Left colon (tissue), 2 donors: Measurements from ENCODE around the gene TRIB2. TPM values are rescaled to one million over a fixed set of nuclear protein-coding genes. Genes with fewer than 3 reads are reported as not detected.
A peak's percentile ranks its signal among the peaks of the same experiment; 100 is the strongest.

ENCODE experiments used
- ATAC-seq: fragments of 200-7000 bp; cut with Tn5 transposase; one replicate; pipeline ENCODE4 v1.9.1; 2020; ENCODE audit warnings: mild to moderate bottlenecking, moderate library complexity
- DNase-seq, 2 donors: peaks; one replicate each; pipeline ENCODE4 v3.0.0-alpha.2; 2020
- intact Hi-C, 2 donors: fragments of 100-400 bp; cut with DNase I in 1 of 2; cut with micrococcal nuclease in 1 of 2; formaldehyde crosslinking; loops; one replicate each; pipeline versions ENCODE4 v1.11.2 to v1.14.0; 2022; cut with DNase I, micrococcal nuclease
- total RNA-seq, 2 donors: library from RNA; stranded (reverse); fragmentation: NEBNext Ultra II Directional; extraction: Animal tissue kit (Norgen Biotek cat#: 25700); gene quantifications; one replicate each; pipeline ENCODE4 v1.2.1, GENCODE V29; 2021
- donor health status: DM: no; HTN: no; CAD: no.
- donor health status: DM: yes; HTN: yes; CAD: no.

Gene TRIB2
- total RNA-seq, 2 donors from 2014 or later: 3.4 to 7.8 TPM

DNA sequence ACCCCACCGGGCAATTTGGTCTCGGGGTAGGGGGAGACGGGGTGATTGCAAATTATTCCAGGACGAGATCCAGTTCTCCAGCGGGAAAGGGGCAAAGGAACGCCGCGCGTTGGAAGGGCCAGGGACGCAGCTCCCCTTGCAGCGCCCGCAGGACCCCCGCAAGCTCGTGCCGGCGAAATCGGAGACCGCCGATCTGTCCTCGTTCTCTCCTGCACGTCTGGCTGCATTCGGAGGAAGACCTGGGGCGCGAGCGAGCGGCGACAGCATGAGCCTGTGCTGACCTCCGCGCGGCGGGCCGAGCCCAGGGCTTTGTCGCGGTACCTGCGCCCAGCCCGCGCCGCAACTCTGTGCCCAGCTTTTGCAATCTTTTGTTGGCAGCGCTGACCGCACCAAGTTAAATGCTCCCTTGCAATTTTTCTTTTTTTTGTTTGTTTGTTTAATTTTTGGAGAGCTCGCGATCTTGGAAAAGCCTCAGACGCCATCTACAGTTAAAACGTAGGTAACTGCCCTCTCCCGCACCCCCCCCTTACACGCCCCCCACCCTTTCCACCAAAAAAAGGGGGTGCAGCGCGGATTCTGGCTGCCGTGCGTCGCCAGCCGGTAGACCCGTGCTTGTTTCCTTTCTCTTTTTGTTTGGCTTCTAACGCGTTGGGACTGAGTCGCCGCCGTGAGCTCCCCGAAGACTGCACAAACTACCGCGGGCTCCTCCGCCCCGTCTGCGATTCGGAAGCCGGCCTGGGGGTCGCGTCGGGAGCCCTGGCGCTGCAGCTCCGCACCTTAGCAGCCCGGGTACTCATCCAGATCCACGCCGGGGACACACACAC lies 667 bp downstream of the TRIB2 start:
- peak in 1 of 2 donors; percentile 59 for DNase-seq
- ATAC-seq: peak; percentile 47
- intact Hi-C loops: loop anchor here in 1 of 2 donors (10.0 kb wide), 2 partner anchors 163 to 853 kb away; no protein-coding TSS in a partner anchor

DNA sequence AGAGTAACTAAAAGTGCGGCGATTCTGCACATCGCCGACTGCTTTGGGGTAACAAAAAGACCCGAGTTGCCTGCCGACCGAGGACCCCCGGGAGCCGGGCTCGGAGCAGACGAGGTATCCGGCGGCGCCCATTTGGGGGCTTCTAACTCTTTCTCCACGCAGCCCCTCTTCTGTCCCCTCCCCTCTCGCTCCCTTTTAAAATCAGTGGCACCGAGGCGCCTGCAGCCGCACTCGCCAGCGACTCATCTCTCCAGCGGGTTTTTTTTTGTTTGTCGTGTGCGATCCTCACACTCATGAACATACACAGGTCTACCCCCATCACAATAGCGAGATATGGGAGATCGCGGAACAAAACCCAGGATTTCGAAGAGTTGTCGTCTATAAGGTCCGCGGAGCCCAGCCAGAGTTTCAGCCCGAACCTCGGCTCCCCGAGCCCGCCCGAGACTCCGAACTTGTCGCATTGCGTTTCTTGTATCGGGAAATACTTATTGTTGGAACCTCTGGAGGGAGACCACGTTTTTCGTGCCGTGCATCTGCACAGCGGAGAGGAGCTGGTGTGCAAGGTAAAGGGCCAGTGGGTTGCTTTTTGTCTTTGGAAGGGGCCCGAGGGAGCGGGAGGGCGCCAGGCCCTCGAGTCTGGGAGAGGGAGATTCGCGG lies 1.4 kb downstream of the TRIB2 start:
- intact Hi-C loops: loop anchor here in 1 of 2 donors (10.0 kb wide), 2 partner anchors 163 to 853 kb away; no protein-coding TSS in a partner anchor
- peak in 1 of 2 donors; percentile 31 for DNase-seq
- no peak for ATAC-seq

DNA sequence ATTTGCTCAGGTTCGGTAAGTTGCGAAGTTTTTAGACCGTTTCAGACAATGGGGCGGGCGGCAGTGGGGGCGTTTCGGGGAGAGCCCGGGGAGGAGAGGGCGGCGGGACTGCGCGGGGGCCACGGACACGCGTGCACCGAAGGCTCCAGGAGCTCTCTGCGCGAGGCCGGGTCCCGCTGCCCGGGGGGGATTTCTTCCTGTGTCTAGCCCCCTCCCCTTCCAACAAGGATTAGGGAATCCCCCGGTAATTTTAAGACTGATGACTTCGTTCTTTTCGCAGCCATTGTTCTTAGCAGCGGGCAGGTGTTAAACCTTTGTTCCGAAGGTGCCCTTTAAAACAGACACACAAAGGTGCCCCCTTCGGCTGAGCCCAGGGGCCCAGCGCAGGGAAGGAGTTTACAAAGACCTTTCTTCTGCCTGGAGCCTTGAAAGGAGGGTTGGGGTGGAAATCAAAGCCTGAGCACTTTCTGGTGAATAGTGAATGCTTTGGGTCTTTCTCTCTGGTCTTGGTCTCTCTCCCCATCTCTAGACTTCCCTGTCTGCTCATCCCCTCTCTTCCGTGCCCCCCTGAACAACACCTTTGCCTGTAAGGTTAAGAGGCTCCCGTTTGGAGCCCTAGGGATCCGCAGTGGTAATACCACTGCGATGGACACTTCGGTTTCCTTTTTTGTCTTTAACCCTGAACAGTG lies 2.1 kb downstream of the TRIB2 start:
- DNase-seq (peak in 1 of 2 donors; percentile 22), ATAC-seq (no peak)
- intact Hi-C loops: loop anchor here in 1 of 2 donors (10.0 kb wide), 2 partner anchors 164 to 854 kb away; no protein-coding TSS in a partner anchor

DNA sequence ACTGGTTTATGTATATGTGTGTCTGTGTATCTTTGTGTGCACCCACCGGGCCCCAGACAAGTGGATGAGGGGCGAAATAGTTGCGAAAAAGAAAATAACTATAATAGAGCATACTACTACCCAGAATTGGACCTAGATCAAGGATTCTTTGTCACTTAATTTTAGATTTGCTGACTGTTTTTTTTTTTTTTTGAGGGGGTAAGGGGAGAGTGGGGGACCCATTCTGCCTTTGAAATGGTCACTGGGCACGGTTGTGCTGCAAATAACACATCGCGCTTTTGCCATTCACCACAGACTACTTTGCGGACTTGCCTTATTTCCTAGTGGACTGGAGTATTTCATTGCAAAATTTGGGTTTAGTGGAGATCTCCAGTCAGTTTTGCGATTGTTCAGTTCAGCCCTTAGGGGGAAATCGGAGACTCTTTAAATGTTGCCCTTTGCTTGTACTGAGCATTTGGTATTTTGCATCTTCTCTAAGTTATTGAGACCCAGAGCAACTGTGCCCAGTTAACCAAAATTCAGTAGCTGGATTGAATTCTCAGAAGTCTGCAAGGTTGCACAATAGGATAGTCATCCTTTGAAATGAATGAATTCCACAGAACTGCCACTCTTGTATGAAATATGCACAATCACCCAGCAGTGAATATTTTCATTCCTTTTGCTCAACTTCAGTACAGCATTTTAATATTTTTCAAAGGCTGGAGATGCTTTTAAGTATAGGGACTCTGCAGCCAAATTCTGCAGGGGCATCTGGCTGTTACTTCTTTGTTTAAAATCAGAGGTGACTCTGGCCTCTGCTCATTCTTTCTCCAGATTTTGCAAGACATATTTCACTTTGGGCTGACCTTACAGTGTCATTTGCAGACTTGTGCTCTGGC lies 2.9 kb downstream of the TRIB2 start:
- no peak for DNase-seq
- intact Hi-C loops: loop anchor here in 1 of 2 donors (5.0 to 10.0 kb wide), 4 partner anchors 165 to 855 kb away; no protein-coding TSS in a partner anchor
- no peak for ATAC-seq

DNA sequence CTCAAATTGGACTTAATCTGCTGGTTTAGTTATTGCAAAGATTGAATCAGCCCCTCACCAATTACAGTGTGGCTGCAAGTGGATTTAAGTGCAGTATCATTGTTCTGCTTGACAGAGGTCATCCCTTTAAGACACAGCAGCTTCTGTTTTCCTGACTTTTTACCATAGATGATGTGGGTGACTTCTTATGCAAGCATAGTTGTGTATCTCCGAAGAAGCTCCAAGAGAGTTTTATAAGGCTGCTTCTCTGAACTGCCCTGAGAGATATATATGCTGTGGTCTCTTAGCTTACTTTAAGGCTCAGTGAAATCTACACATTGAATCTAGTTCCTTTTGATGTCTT lies 3.5 kb downstream of the TRIB2 start:
- no peak for DNase-seq
- intact Hi-C loops: loop anchor here in 1 of 2 donors (5.0 to 10.0 kb wide), 2 partner anchors 212 to 285 kb away; no protein-coding TSS in a partner anchor
- no peak for ATAC-seq

DNA sequence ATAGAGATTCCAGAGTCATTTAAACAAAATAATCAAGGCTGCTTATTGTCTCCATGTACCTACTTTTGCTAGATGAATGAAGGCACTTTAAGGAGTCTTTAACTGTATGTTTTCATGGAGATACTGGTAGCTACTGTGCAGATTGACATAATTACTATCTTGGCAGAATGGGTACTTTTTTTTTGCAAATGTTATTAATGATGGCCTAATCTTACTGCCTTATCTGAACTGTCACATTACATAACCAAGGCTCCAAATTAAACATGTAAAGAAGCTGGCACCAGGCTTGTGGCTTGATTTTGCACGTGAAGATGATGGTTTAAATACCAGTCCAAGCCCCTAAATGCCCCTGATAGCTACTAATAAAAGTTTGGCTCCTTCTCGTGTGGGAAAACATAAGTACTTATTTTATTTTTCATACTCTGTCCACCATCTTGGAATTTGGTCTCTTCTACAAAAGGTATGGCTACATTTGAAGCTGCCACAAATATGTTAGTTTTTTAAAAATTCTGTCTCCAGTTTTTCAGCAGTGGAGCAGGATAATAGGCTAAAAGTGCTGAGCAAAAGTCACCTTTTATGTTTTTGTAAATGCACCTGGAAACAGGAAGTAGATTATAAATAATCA lies 4.1 kb downstream of the TRIB2 start:
- ATAC-seq (no peak), DNase-seq (no peak)
- intact Hi-C loops: loop anchor here in 1 of 2 donors (5.0 to 10.0 kb wide), 2 partner anchors 211 to 284 kb away; no protein-coding TSS in a partner anchor

DNA sequence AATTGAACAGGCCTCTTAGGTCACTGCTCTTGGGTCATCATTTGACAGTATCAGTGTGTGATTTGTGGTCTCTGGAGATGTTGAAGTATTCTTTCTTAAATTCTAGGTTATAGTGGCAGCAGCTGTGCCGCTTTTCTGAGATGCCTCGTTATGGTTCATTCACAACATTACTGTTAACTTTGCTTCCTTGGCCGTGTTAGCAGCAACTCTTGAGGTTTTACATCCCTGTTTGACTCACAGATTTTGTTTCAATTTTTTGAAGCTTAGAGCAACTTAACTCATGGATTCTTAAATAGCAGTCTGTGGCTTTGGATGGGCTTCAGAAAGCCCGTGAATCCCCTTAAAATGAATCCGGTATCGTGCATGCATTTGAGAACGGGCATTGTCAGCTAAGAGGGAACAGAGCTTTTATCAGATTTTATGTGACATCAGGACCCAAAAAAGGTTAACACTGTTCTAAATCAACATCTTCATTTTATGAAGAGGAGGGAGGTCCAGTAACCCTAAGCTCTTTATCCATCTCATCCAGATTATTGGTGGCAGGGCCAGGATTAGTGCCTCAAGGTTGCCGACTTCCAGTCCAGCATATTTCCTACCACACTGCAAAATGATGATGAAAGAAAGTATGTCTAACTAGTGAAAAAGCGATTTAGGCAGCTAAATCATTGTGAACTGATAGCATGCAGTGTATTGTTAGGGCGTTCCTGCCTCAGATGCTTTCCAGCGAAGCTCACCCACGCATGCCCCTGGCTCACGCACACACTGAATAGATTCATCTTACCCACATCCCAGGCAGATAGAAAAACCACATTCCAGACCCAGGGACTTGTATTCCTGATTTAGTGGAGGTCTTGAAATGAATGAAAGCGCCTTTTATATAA lies 5.1 kb downstream of the TRIB2 start:
- ATAC-seq (no peak), DNase-seq (no peak)
- intact Hi-C loops: loop anchor here in 1 of 2 donors (5.0 to 10.0 kb wide), 2 partner anchors 210 to 283 kb away; no protein-coding TSS in a partner anchor

DNA sequence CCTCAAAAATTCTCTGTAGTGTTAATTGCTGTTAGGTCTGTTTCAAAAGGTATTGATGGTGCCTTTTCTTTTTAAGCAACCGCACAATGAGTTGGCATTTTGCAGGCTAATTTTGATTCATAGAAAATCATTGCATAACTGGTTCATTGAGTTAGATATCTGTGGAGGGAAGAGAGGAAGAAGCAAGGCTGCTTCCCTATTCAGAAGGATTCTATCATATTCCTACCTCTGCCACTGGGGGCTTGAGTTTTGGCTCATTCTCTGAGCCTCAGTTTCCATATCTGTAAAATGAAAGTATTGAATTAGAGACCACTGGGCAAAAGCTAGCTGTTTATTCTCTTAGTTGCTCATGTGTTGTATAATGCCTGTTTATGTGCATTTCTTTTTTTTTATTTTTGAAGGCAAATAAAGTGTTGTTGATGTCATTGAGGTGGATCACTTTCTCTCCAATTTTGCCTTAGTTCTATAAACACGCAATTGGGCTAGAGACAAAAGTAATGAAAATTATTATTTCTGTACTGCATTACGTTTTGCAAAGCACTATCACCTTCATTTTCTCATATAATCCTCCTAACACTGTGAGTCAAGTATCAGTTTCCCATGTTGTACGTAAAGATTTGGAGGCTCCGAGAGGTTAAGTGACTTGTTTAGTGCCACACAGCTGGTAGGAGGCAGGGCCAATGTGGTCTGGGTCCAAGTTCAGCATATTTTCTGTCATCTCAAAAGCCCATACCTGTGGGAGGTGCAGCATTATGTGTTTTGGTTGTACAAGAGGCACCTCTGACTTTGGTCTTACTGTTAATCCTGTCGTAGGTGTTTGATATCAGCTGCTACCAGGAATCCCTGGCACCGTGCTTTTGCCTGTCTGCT lies 5.9 kb downstream of the TRIB2 start:
- intact Hi-C loops: loop anchor here in 1 of 2 donors (5.0 to 10.0 kb wide), 2 partner anchors 210 to 282 kb away; no protein-coding TSS in a partner anchor
- ATAC-seq: no peak
- DNase-seq: no peak

DNA sequence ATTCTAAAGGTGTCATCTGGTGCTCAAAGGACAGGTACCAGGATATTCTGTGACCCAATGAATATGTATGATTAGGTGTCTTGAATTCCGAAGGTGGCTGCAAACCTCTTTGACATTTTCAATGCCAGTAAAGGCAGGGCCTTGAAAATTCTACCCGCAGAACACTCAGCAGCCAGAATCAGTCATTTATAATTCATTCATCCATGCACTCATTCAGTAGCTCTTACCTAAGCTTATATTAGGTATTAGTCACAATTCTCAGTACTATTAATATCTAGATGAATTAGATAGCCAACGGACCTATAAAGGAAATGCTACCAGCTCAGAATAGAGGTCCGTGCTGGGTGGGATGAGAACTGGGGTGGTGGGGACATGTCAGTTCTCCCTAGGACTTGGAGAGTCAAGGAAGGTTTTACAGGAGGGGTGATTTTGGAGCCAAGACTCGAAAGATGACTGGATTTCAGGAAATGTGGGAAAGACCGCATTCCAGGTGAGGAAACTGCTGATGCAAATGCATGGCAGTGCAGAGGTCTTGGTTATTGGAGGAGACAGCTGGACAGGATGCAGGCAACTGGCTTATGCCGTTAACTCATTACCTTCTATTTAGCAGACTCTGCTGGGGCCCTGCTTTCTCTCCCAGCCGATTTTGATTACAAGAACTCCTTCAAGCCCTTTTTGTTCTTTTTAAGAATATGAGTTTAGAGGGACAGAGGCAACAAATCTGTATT lies 7.2 kb downstream of the TRIB2 start:
- ATAC-seq (no peak), DNase-seq (no peak)
- intact Hi-C loops: loop anchor here in 1 of 2 donors (5.0 to 10.0 kb wide), 2 partner anchors 208 to 281 kb away; no protein-coding TSS in a partner anchor

DNA sequence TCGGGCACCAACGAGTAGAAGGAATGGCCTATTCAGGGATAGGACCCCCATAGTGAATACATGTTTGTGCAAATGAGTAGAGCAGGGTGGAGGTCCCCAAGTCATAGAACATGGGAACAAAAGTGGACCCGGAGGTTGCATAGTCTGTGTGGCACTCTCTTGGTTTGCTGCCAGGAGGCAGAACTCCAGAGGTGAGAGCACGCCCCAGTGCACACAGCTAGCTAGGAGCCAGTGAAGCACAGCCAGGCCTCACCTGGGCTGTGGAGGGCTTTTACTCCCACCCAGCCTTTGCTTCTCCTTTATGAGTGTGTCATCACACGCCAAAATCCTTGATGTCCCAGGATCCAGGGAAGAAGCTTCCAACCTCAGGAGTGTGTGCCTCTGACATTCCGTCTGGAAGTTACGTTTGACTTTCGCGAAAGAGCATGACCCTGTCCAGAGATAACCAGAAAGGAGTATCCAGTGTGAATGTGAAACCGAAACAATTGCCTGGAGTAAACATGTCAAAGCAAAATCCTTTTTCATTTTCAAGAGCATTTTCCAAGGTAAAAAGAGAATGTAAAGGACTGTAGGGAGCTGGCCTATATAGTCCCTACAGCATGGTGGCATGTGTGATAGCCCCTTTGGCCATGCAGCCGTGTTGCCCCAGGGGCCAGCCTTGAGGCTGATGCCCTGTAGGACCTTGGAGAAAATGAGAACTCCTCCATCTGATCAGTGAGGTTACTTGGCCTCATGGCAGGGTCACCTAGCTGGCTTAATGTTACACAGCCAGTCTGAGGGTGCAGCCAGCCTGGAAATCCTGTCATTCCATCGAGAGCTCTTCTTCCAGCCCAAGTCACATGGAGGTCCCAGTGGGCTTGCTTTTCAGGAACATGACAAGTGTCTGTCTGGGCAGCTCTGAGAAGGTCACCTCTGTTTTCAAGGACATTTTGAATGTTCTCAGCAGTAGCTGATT lies 8.8 kb downstream of the TRIB2 start:
- no peak for ATAC-seq
- intact Hi-C loops: loop anchor here in 1 of 2 donors (10.0 kb wide), 1 partner anchor 279 kb away; no protein-coding TSS in a partner anchor
- DNase-seq: no peak

DNA sequence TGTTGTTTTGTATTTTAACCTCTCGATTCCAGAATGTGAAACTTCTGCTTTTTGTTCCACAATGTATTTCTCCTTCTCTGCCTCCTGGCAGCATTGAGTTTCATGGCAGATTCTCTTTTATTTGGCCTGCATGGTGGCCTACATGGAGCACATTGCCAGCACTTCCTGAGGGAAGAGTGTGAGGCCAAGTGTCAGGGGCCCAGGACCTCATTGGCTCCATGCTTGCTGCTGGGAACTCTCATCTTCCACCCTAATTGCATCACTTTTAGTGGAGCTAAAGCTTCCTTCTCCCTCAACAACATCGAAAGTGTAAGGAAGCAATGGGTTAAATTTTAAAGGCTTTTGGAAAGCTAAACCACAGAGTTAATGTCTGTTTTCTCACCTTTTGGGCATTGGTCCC lies 9.5 kb downstream of the TRIB2 start:
- intact Hi-C loops: loop anchor here in 1 of 2 donors (10.0 kb wide), 1 partner anchor 279 kb away; no protein-coding TSS in a partner anchor
- DNase-seq (no peak), ATAC-seq (no peak)

DNA sequence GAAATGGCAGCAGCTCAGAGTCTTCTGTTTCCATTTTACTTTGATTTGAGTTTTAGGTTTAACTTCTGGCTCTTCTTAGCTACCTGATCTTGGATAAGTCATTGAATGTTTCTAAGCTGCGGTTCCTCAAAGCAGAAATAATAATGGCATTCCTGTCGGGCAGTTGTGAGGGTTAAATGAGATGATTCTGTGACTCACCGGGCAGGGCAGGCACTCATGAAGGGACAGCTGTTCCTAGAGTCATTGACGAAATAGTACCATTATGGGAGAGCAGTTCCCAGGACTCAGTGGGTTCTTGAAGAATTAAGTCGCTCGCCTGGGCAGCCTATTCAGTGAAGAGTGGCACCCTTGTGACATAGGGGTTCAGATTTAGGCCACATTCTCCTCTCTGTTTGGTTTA lies 10.3 kb downstream of the TRIB2 start:
- intact Hi-C loops: loop anchor here in 1 of 2 donors (10.0 kb wide), 1 partner anchor 278 kb away; no protein-coding TSS in a partner anchor
- ATAC-seq: no peak

DNA sequence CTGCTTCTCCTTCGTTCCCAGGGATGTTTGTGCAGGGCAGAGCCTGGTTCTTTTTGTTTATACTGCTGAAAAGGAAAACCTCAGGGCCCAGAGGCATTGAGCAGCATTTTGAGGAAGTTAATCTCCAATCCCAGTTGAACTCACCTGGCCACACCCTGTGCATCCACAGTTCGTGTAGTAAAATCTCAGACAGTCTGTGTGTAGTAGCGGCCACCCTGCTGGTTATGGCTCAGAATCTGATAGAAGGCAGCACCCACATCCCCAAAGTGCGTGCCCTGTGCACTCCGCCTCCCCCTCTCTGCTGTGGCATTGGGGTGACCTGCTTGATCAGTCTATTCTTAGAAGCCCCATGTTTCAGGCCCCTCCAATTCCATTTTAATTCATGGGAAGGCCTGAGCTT lies 10.9 kb downstream of the TRIB2 start:
- no peak for DNase-seq
- intact Hi-C loops: loop anchor here in 1 of 2 donors (10.0 kb wide), 1 partner anchor 277 kb away; no protein-coding TSS in a partner anchor
- ATAC-seq: peak; percentile 46

More for the DNA sequence above, 10.3 kb downstream of the TRIB2 start:
- DNase-seq: no peak
